Stimulated activated CD4-positive, alpha-beta T cell treated with anti-CD3 and anti-CD28 coated beads, Interleukin-4, amount 100 ng/mL, for 4 hours (primary cell): ENCODE data around the gene PUS3.
A peak's percentile ranks its signal among the peaks of the same experiment; 100 is the strongest.
"Not testable (repeated sequence)": the region's sequence is repeated elsewhere in the genome, so short reads cannot be mapped to it uniquely, and the experiment has no call there.

Source experiments
- DNase-seq, 2 experiments: peaks; one replicate each; pipeline ENCODE4 v3.0.0-alpha.2; 2020

PUS3 gene

GRCh38 chr11:125914601-125915000 is 11.6 kb upstream of the PUS3 start:
- DNase-seq: not testable (repeated sequence)

- DNase-seq: no peak
Measured at GRCh38 chr11:125910226-125910849, 7.3 kb upstream of the PUS3 start.

GRCh38 chr11:125904678-125905077 is 1.7 kb upstream of the PUS3 start:
- no peak for DNase-seq

- peak in 1 of 2 experiments; percentile 16 for DNase-seq
Measured at GRCh38 chr11:125903711-125904659, 979 bp upstream of the PUS3 start, which contains the start of gene DDX25. Gene DDX25, plus strand, starts transcription at chr11:125904508. Its CDS starts 10 bp downstream, at chr11:125904518.

GRCh38 chr11:125902277-125902926 is 604 bp downstream of the PUS3 start:
- DNase-seq: no peak

- DNase-seq: no peak
Measured at GRCh38 chr11:125901872-125902271, 1.1 kb downstream of the PUS3 start.

- no peak for DNase-seq
Measured at GRCh38 chr11:125892994-125893393, 10.0 kb downstream of the PUS3 start.

- DNase-seq: no peak
Measured at GRCh38 chr11:125892071-125892470, 10.9 kb downstream of the PUS3 start.

GRCh38 chr11:125890447-125891100 is 12.4 kb downstream of the PUS3 start:
- no peak for DNase-seq

- peak; percentile 89 to 92 for DNase-seq
Measured at GRCh38 chr11:125887373-125888324, 15.4 kb downstream of the PUS3 start, which contains the start of gene HYLS1. Gene HYLS1, plus strand, starts transcription at chr11:125887668. Its CDS starts 11,701 bp downstream, at chr11:125899369.

- DNase-seq: peak; percentile 24 to 27
Measured at GRCh38 chr11:125886997-125887372, 16.0 kb downstream of the PUS3 start.

- DNase-seq: no peak
Measured at GRCh38 chr11:125883375-125883774, 19.6 kb downstream of the PUS3 start.

GRCh38 chr11:125881291-125881690 is 21.7 kb downstream of the PUS3 start:
- DNase-seq: no peak

- peak; percentile 19 to 20 for DNase-seq
Measured at GRCh38 chr11:125874556-125875124, 28.4 kb downstream of the PUS3 start.

- no peak for DNase-seq
Measured at GRCh38 chr11:125873881-125874555, 29.0 kb downstream of the PUS3 start.

GRCh38 chr11:125872138-125872491 is 30.9 kb downstream of the PUS3 start:
- DNase-seq: no peak

- DNase-seq: no peak
Measured at GRCh38 chr11:125871391-125872137, 31.4 kb downstream of the PUS3 start.

GRCh38 chr11:125869521-125869920 is 33.5 kb downstream of the PUS3 start:
- no peak for DNase-seq

GRCh38 chr11:125865354-125865753 is 37.7 kb downstream of the PUS3 start:
- DNase-seq: not testable (repeated sequence)

GRCh38 chr11:125862786-125863185 is 40.2 kb downstream of the PUS3 start:
- DNase-seq: not testable (repeated sequence)
